ENCODE measurements around the gene PHKA2.
"Not testable (repeated sequence)": the region's sequence is repeated elsewhere in the genome, so short reads cannot be mapped to it uniquely, and the experiment has no call there.

The PHKA2 gene

GRCh38 chrX:18980262-18980661, 3.7 kb downstream of the PHKA2 start:
- not testable (repeated sequence) for DNase-seq (ENCODE audit: low read depth in 1 of 2, low spot score in 1 of 2)

GRCh38 chrX:18974993-18975392, 8.9 kb downstream of the PHKA2 start:
- DNase-seq (ENCODE audit: low read depth in 1 of 2, low spot score in 1 of 2): no peak

GRCh38 chrX:18973527-18974192, 10.3 kb downstream of the PHKA2 start:
- DNase-seq (ENCODE audit: low read depth in 1 of 2, low spot score in 1 of 2): no peak

- DNase-seq (ENCODE audit: low read depth in 1 of 2, low spot score in 1 of 2): no peak
Measured at GRCh38 chrX:18971506-18971905, 12.4 kb downstream of the PHKA2 start.

GRCh38 chrX:18970465-18970864, 13.4 kb downstream of the PHKA2 start:
- no peak for DNase-seq (ENCODE audit: low read depth in 1 of 2, low spot score in 1 of 2)

- DNase-seq (ENCODE audit: low read depth in 1 of 2, low spot score in 1 of 2): no peak
Measured at GRCh38 chrX:18966624-18967023, 17.3 kb downstream of the PHKA2 start.

- no peak for DNase-seq (ENCODE audit: low read depth in 1 of 2, low spot score in 1 of 2)
Measured at GRCh38 chrX:18964901-18965300, 19.0 kb downstream of the PHKA2 start.

GRCh38 chrX:18964026-18964425, 19.9 kb downstream of the PHKA2 start:
- DNase-seq (ENCODE audit: low read depth in 1 of 2, low spot score in 1 of 2): no peak

- no peak for DNase-seq (ENCODE audit: low read depth in 1 of 2, low spot score in 1 of 2)
Measured at GRCh38 chrX:18962329-18962728, 21.6 kb downstream of the PHKA2 start.

- DNase-seq (ENCODE audit: low read depth in 1 of 2, low spot score in 1 of 2): no peak
Measured at GRCh38 chrX:18961686-18962085, 22.2 kb downstream of the PHKA2 start.

GRCh38 chrX:18956303-18957032, 27.4 kb downstream of the PHKA2 start:
- no peak for DNase-seq (ENCODE audit: low read depth in 1 of 2, low spot score in 1 of 2)

GRCh38 chrX:18955676-18956075, 28.2 kb downstream of the PHKA2 start:
- DNase-seq (ENCODE audit: low read depth in 1 of 2, low spot score in 1 of 2): no peak

- DNase-seq (ENCODE audit: low read depth in 1 of 2, low spot score in 1 of 2): no peak
Measured at GRCh38 chrX:18951032-18951431, 32.9 kb downstream of the PHKA2 start.

- DNase-seq (ENCODE audit: low read depth in 1 of 2, low spot score in 1 of 2): no peak
Measured at GRCh38 chrX:18949944-18950301, 34.0 kb downstream of the PHKA2 start.

GRCh38 chrX:18949291-18949943, 34.5 kb downstream of the PHKA2 start:
- DNase-seq (ENCODE audit: low read depth in 1 of 2, low spot score in 1 of 2): no peak

- no peak for DNase-seq (ENCODE audit: low read depth in 1 of 2, low spot score in 1 of 2)
Measured at GRCh38 chrX:18946611-18947010, 37.3 kb downstream of the PHKA2 start.

GRCh38 chrX:18946157-18946556, 37.8 kb downstream of the PHKA2 start:
- DNase-seq (ENCODE audit: low read depth in 1 of 2, low spot score in 1 of 2): no peak

GRCh38 chrX:18945483-18945882, 38.4 kb downstream of the PHKA2 start:
- no peak for DNase-seq (ENCODE audit: low read depth in 1 of 2, low spot score in 1 of 2)

GRCh38 chrX:18944482-18944881, 39.4 kb downstream of the PHKA2 start:
- DNase-seq (ENCODE audit: low read depth in 1 of 2, low spot score in 1 of 2): no peak

- DNase-seq (ENCODE audit: low read depth in 1 of 2, low spot score in 1 of 2): no peak
Measured at GRCh38 chrX:18941896-18942295, 42.0 kb downstream of the PHKA2 start.

- no peak for DNase-seq (ENCODE audit: low read depth in 1 of 2, low spot score in 1 of 2)
Measured at GRCh38 chrX:18938710-18939109, 45.2 kb downstream of the PHKA2 start.

GRCh38 chrX:18937173-18937572, 46.7 kb downstream of the PHKA2 start:
- DNase-seq (ENCODE audit: low read depth in 1 of 2, low spot score in 1 of 2): no peak
